GM19455 (cell line): ENCODE data around the gene KRTCAP3.

Source experiments
- ATAC-seq: cut with Tn5 transposase; IDR thresholded peaks from one replicate; pipeline ENCODE4 v1.9.1; 2021; ENCODE audit not compliant: unreplicated experiment

KRTCAP3 gene

DNA sequence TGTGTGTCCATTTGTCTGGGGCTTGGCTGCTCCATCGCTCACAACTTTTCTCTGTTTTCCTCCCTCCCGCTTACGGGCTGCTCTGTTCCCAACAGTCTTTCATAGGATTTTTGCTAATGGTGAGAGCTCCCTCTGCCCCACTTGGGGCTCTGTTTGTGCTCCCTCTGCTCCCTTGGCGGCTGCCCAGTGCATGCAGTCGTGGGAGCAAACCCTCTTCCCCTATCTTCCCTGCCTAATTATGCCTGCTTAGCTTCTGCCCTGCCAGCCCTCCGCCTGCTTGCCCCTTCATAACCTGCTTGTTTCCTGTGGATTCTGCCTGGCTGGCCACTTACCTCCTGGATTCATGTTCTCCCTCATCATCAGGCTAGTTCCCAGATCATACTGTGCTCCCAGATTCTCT, 6.6 kb upstream of the KRTCAP3 start:
- no peak for ATAC-seq

DNA sequence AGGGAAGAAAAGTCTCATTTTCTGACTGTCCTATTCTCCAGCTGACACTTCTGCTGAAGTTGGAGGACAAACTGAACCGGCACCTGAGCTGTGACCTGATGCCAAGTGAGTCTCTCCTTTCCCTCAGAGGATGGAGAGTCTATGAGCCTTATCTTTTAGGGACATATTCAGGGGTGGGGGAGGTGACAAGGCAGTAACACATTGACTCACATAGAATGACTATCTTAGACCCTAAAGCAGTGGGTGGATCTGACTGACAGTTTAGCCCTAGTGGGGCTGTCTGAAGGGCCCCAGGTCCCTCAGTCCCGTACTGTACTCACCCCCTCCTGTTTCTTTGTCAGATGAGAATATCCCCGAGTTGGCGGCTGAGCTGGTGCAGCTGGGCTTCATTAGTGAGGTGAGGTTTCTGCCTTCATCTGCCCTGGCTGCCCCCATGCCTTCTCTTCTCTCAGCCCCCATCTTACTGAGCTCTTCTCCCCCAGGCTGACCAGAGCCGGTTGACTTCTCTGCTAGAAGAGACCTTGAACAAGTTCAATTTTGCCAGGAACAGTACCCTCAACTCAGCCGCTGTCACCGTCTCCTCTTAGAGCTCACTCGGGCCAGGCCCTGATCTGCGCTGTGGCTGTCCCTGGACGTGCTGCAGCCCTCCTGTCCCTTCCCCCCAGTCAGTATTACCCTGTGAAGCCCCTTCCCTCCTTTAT, 805 bp upstream of the KRTCAP3 start:
- no peak for ATAC-seq

DNA sequence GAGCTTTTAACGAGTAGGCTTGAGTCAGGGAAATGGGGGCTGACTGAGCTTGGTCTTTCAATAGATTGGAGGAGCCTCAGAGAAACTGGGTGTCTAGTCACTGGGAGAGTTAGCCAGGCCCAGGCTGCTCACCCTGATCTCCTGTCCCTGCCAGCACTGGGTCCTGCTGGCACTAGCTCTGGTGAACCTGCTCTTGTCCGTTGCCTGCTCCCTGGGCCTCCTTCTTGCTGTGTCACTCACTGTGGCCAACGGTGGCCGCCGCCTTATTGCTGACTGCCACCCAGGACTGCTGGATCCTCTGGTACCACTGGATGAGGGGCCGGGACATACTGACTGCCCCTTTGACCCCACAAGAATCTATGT, 720 bp downstream of the KRTCAP3 start:
- no peak for ATAC-seq

DNA sequence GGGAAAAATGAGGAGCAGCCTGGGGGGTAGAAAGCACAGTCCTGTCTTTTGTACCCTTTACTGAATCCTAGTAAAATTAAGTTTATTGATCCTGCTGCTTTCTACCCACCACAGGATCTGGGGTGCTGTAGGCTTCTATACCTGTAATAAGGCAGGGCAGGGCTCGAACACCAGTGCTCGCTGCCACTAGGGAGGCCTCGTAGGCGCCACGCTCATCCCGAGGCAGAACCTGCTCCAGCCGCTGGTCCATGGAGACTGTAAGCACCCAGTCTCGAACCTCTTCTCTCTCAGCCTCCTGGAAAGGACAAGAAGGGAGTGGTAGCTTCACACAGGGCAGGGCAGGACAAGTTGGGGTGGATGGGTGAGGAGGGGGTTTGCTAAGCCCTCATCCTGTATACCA, 3.0 kb downstream of the KRTCAP3 start:
- ATAC-seq = no peak

DNA sequence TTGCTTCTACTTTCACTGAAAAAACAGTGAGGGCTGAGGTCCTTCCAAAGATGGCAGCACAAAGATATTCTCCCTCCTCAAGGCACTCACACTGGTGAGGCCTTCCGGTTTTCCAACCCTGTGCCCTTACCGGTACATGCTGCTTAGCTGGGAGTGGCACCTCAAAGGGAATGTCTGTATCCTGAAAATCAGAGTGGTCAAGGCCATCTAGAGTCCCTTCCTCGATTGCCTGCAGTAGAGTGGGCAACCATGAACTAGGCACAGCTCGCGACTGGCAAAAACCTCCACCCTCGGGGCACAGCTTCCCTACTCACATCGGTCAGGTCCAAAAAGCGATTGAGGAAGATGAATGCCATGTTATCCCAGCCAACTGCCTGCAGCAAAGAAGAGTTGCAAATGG, 3.4 kb downstream of the KRTCAP3 start:
- ATAC-seq = no peak

DNA sequence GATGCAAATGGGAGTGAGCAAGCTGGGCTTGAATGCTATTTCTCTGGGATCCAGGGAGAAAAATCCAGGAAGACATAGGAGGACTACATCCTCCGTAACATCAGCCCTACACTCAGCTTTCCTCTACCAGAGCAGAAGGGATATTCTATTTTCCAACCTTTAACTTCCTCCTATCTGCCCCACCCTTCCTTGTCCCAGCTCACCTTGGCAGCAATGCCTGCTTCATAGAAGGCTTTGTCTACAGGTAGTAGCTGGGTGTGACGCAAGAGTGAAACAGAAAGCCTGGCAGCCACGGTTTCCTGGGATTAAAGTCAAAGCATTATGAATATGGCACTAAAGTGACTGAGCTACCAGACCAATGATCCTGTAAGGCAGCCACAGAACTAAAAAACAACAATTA, 3.9 kb downstream of the KRTCAP3 start:
- no peak for ATAC-seq

DNA sequence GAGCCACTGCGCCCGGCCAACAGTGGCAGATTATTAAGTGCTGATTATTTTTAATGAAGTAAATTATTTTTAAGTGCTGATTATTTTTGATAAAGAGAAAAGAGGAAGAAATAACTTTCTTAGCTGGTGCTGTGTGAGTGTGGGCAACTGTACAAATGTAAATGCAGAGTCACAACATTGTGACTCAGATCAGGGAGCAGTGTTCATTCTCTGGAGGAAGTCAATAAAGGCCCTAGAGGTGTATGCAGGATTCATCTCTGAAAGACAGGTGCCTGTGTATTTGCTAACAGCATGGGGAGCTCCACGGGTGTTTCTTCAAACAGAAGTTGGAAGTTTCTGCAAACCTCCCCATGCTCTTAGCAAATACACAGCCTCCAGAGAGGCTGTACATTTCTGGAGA, 6.2 kb downstream of the KRTCAP3 start:
- ATAC-seq = no peak

DNA sequence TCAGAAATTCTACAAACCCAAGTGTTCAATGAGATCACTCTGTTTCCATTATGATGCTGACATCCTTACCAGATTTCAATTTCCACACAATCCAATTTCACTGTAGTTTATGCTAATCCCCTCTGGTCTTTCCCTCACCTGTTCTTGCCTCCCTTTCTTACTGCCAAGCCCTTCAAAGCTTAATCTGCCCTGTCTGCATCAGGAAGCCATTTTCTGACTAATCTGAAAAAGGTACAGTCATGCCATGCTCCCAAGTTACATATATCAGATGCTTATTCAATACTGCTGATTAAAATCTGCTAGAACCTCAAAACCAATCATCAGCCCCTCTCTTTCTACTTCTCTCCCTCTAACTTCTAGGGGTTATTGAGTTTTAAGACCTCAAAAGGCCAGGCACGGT, 8.9 kb downstream of the KRTCAP3 start:
- ATAC-seq = no peak

DNA sequence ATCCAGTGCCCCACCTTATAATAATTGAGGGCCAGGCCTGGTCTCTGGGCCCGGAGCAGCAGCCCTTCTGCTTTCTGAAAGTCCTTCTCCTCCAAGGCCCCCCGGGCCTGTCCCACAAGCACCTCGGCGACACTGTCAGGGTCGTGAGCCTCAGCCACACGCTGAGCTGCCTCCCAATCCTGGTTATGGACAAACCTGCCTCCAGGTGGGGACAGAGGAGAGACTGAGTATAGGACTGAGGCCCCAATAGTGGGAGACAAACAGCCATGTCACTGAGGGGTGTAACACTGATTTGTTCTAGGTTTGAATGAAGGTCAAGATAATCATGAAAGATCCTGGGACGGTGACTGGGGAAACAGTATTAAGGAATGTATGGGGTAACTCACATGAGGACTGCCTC, 11.8 kb downstream of the KRTCAP3 start:
- no peak for ATAC-seq

DNA sequence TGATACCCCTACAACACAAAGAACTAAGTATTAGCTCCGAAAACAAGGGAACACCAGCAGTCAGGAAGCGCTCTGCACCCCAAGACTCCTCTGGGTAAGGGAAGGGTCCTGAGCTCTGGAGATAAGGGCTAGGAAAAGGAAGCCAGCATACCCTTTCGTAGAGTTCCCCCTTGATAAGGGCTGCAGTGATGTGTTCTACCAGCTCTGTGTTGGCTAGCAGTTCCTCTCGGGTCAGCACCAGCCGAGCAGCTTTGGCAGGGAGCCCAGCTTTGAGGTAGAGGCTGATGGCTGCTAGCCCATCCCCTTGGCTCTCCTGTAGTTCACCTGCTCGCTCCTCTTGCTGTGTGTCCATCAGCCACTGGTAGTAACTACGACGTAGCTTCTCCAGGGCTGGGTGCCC, 18.9 kb downstream of the KRTCAP3 start:
- no peak for ATAC-seq

DNA sequence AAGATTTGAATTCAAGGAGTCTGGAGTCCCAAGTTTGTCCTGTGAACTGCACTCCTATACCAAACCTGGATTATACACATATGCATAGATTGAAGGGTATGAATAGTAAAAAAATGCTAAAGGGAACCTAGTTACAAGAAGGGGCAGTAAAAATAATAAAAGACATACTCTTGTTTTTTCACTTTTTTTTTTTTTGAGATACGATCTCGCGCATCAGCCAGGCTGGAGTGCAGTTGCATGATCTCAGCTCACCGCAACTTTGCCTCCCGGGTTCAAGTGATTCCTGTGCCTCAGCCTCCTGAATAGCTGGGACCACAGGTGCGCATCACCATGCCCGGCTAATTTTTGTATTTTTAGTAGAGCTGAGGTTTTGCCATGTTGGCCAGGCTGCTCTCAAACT, 22.3 kb downstream of the KRTCAP3 start:
- no peak for ATAC-seq

DNA sequence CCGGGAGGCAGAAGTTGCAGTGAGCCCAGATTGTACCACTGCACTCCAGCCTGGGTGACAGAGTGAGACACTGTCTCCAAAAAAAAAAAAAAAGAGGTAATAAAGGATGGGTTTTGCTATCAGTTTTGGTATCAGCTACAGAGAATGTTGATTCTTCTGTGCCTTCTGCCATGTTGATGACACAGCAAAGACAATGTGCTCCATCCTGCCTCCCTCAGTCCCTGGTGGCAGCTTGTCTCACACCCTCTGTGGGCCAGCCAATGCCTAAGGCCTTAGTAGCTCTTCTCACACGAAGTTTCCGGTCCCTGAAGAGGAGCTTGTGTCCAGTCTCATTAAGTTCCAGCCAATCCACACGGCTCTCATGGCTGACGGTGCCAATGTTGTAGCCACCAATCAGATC, 29.8 kb downstream of the KRTCAP3 start:
- no peak for ATAC-seq

DNA sequence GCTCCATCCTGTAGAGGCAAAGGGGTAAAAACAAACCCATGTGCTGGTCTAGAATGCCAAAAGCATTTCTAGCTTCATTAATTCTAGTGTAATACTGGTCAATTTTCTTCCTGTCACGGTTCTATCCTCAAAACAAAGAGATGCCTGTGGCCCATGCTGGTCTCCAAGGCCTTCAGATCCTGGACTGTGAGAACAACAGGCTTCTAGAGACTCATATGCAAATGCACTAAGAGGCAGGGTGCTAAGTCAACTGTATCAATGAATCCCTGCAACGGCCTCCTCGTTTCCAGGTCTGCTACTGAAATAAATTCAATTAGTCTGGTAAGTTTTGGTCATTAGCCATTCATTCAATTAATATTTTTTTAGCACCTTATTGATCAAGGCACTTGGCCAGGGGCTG, 43.3 kb downstream of the KRTCAP3 start:
- no peak for ATAC-seq

DNA sequence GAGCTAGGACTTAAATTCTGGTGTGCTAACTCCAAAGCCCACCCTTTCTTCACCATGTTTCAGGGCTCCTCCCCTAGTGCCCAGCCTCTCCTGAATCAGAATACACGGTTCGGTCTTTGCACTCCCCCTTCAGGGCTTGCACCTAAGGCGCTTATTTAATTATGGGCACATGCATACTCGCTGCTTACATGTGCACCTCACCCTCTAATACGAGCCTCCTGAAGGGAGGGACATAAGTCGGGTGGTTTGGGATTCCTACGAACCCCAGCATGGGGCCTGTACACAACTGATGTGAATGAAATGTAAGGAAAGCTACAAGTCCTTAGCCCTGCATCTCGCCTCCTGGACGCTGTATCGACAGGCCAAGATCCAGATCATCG, 46.9 kb downstream of the KRTCAP3 start:
- no peak for ATAC-seq

DNA sequence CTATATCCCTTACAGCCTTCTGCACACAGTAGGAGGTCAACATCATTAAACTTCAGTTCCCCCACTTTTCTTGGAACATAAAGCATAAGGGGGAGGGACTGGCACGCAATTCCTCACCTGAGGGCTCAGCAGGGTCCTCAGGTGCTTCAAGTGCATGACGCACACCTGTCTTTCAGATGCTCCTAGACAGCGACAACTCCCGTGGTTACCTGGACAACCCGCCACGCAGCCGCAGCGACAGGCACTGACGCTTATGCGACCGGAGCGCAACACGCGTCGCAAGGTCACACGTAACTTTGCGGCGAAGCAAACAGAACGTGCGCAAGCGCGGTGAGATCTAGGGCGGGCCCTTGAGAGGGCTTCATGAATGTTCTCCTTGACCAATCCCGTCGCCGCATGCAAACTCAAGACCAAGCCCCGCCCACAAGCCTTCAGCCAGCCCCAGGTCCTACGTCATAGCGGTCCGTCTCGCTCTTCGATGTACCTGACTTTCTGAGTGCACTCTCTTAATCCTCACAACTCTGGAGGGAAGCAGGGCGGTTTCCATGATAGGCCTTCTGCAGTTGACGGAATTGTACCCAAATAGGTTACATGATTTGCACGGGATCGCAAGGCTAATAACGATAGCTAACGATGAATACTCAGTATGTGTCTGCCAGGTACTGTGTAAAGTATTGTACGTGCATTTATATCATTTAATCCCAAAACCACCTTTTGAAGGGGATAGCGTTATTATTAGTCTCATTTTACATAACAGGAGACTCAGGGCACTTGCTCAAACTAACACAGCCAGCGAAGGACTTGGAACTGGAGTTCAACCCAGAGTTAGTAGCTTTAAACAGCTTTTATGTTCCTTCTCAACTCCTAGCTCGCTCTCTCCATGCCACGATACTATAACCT, 47.6 kb downstream of the KRTCAP3 start, which contains the start of gene IFT172:
IFT172 (minus strand) TSS at position 246 of the 900 bp plus-strand sequence; CDS start at position 156, 90 bp downstream.
- peak; percentile 98 for ATAC-seq

DNA sequence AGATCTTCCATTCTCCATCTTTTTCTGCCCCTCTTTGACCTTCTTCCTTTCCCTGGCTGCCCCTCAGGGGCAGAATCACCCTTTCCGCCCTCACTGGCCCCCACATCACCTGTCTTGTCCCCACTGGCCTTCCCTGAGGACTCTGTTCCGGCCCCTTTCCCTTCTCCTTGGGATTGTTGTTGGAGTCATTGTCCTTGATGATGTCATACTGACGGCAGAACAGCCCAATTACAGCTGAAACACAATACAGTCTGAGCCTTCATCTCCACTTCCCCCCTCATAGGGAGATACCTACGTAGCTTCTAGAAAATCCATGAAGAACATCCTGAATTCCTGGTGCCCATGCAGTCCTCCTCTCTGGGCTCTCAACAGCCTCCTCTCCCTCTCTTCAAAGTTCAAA, 50.4 kb downstream of the KRTCAP3 start:
- ATAC-seq = no peak

DNA sequence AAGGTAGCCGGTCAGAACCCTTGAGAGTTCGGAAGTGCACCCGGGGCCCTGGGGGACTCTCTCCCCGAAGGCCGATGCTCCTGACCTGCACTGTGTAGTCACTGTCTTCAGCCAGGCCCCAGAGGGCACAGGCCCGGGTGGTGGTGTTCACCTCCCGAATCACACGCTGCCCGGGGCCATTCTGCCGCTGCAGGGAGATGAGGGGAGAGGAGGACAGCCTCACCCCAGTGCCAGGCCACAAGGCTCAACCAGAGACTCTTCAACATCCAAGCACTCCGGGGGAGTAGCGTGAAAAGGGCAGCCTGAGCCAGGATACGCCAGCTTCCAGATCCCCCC, 51.7 kb downstream of the KRTCAP3 start:
- ATAC-seq = no peak
